HG03139 (cell line): ENCODE results near the gene BCAT1.

Experiments used
- ATAC-seq: cut with Tn5 transposase; IDR thresholded peaks from one replicate; pipeline ENCODE4 v1.9.1; 2021; ENCODE audit not compliant: unreplicated experiment

BCAT1 gene

GRCh38 chr12:24772813-24773212, 176.1 kb downstream of the BCAT1 start:
- no peak for ATAC-seq

- no peak for ATAC-seq
Observed at GRCh38 chr12:24770821-24771220, 178.1 kb downstream of the BCAT1 start.

DNA sequence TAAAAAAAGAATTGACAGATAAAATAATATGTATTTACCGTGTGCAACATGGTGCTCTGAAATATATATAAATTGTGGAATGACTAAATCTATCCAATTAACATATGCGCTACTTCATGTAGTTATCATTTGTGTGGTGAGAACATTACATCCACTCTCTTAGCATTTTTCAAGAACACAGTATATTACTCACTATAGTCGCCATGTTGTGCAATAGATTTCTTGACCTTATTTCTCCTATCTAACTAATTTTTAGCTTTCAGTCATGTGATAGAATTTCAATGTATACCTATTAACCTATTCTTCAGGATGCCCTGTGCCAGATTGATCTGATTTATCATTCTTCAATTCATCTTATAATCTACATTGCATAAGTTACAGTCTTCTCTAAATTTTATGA, 178.6 kb downstream of the BCAT1 start:
- no peak for ATAC-seq

DNA sequence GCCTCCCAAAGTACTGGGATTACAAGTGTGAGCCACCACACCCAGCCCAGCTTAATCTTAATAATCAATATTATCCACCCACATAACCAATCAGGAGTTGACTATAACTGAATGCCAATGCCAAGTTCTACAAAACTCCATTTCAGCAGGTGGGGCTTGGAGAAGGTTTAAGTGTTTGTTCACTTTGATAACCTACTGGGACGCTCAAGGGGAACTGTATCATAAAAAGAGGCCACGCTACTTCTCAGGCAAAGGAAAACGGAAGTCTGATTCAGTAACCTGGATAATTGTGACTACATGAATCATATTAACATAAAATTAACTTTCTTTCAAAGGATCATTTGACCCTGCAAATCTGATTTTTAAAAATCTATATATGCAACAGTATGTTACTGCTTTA, 179.2 kb downstream of the BCAT1 start:
- no peak for ATAC-seq

DNA sequence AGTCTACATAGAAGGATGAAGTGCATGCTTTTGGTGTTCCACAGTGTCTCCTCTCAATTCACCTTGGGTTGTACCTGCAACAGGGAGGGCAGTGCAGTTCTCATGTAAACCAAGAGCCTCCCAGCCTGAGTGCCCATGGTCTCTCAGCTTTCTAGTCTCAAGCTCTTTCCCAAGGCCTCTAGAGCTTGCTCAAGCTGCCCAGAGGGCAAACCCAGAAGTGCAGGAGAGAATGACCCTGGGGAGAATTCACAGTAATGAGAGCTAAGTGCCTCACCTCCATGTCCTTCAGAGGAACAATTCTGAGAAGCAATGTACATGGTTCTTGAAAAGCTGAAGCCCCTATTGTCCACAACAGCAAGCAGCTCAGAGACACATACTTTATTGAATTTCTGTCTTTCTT, 180.5 kb downstream of the BCAT1 start:
- no peak for ATAC-seq

- no peak for ATAC-seq
Observed at GRCh38 chr12:24767016-24767415, 181.9 kb downstream of the BCAT1 start.

DNA sequence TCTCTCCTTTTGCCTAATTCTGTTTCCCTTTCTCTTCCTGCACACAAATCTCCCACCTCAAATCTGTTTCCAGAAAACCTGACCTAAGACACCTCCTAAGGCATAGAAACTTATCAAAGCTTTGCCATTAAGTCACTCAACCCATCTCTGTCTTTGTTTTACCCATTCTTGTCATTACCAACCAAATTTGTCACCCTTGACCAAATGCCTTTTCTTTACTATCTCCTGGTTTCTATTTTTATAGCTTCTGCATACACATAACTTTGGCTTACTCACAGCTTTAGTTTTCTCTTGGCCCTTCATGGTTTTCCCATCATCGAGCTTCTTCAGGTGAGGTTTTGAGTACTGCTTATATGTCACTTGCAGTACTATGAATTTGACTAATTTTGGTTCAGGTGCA, 184.2 kb downstream of the BCAT1 start:
- no peak for ATAC-seq

- no peak for ATAC-seq
Observed at GRCh38 chr12:24760606-24761378, 188.1 kb downstream of the BCAT1 start.

DNA sequence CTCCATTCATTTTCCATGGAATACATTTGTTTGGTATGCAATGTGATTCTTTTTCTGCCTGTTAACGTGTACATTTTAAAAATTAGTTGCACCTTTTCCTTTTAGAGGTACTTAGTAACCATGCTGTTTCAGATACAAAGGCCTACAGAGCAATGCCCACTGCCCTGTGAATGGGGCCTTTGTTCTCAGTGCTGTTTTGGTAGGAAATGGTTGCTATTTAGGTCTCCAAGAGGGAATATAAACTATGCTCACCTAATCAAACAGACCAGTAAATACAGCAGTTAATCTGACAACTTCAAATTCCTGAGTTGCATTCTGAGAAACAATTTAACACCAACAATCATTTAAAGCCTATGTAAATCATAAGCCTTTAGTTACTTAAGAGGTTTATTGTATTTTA, 188.7 kb downstream of the BCAT1 start:
- ATAC-seq: no peak
